ENCODE measurements around the gene CYB561D2. TPM values are rescaled to one million over a fixed set of nuclear protein-coding genes. Genes with fewer than 3 reads are reported as not detected.

CYB561D2 gene
- total RNA-seq, 2 experiments from 2014 or later, result 25.8 to 28.2 TPM

GRCh38 chr3:50369012-50369670 lies 18.5 kb downstream of the CYB561D2 start:
- ChIA-PET POLR2A (no interaction called here), CTCF (interaction anchor here (1.0 to 1.3 kb wide), 2 partner anchors 9 to 67 kb away, joined by 3 to 4 read pairs; partner anchors contain the start of gene TMEM115)

- ChIA-PET CTCF (interaction anchor here (0.9 to 1.0 kb wide), 2 partner anchors 11 to 172 kb away, joined by 3 read pairs; partner anchors contain the start of gene TMEM115), POLR2A (no interaction called here)
Observed at GRCh38 chr3:50370594-50370993, 19.9 kb downstream of the CYB561D2 start.

GRCh38 chr3:50371133-50371685 lies 20.5 kb downstream of the CYB561D2 start:
- POLR2A ChIA-PET, result no interaction called here
- CTCF ChIA-PET, result interaction anchor here (0.9 kb wide), 1 partner anchor 171 kb away, joined by 3 read pairs; no protein-coding TSS in a partner anchor

- ChIA-PET POLR2A (no interaction called here), CTCF (no interaction called here)
Observed at GRCh38 chr3:50372349-50372748, 21.7 kb downstream of the CYB561D2 start.

- CTCF ChIA-PET, result interaction anchor here (0.6 kb wide), 1 partner anchor 17 kb away, joined by 4 read pairs; no protein-coding TSS in a partner anchor
Observed at GRCh38 chr3:50373146-50374051, 22.7 kb downstream of the CYB561D2 start.

GRCh38 chr3:50374363-50375257 lies 23.9 kb downstream of the CYB561D2 start:
- ChIA-PET POLR2A (no interaction called here), CTCF (no interaction called here)

More at GRCh38 chr3:50373146-50374051, 22.7 kb downstream of the CYB561D2 start:
- POLR2A ChIA-PET, result no interaction called here

GRCh38 chr3:50375258-50375931 lies 24.7 kb downstream of the CYB561D2 start:
- ChIA-PET CTCF (no interaction called here), POLR2A (no interaction called here)

- POLR2A ChIA-PET, result no interaction called here
- CTCF ChIA-PET, result no interaction called here
Observed at GRCh38 chr3:50378024-50378423, 27.4 kb downstream of the CYB561D2 start.

GRCh38 chr3:50378757-50379156 lies 28.1 kb downstream of the CYB561D2 start:
- POLR2A ChIA-PET, result no interaction called here
- CTCF ChIA-PET, result no interaction called here

GRCh38 chr3:50380405-50381085 lies 29.9 kb downstream of the CYB561D2 start:
- POLR2A ChIA-PET, result no interaction called here
- CTCF ChIA-PET, result interaction anchor here (0.7 kb wide), 1 partner anchor 143 kb away, joined by 3 read pairs; no protein-coding TSS in a partner anchor

GRCh38 chr3:50381383-50381782 lies 30.7 kb downstream of the CYB561D2 start:
- ChIA-PET CTCF (interaction anchor here (0.7 kb wide), 1 partner anchor 142 kb away, joined by 3 read pairs; no protein-coding TSS in a partner anchor), POLR2A (interaction anchor here (0.6 kb wide), 1 partner anchor 597 kb away, joined by 4 read pairs; no protein-coding TSS in a partner anchor)

GRCh38 chr3:50382722-50383121 lies 32.1 kb downstream of the CYB561D2 start:
- ChIA-PET CTCF (no interaction called here), POLR2A (no interaction called here)

GRCh38 chr3:50383750-50384149 lies 33.1 kb downstream of the CYB561D2 start:
- POLR2A ChIA-PET, result no interaction called here
- CTCF ChIA-PET, result no interaction called here

GRCh38 chr3:50385754-50386153 lies 35.1 kb downstream of the CYB561D2 start:
- POLR2A ChIA-PET, result no interaction called here
- CTCF ChIA-PET, result no interaction called here

- ChIA-PET CTCF (no interaction called here), POLR2A (no interaction called here)
Observed at GRCh38 chr3:50388016-50388719, 37.5 kb downstream of the CYB561D2 start.

GRCh38 chr3:50388720-50389413 lies 38.2 kb downstream of the CYB561D2 start:
- POLR2A ChIA-PET, result no interaction called here
- CTCF ChIA-PET, result interaction anchor here (1.2 kb wide), 1 partner anchor 42 kb away, joined by 3 read pairs; no protein-coding TSS in a partner anchor

- POLR2A ChIA-PET, result no interaction called here
- CTCF ChIA-PET, result interaction anchor here (1.2 kb wide), 1 partner anchor 42 kb away, joined by 3 read pairs; no protein-coding TSS in a partner anchor
Observed at GRCh38 chr3:50389414-50389767, 38.7 kb downstream of the CYB561D2 start.
